Measurements from ENCODE around the gene UGT1A8.
"Not testable (repeated sequence)": the region's sequence is repeated elsewhere in the genome, so short reads cannot be mapped to it uniquely, and the experiment has no call there.

Gene UGT1A8

GRCh38 chr2:233617476-233617875, at the start of gene UGT1A8:
Gene UGT1A8, plus strand, starts transcription at chr2:233617633. Its CDS starts 75 bp downstream, at chr2:233617708.
- not testable (repeated sequence) for FAIRE-seq

DNA sequence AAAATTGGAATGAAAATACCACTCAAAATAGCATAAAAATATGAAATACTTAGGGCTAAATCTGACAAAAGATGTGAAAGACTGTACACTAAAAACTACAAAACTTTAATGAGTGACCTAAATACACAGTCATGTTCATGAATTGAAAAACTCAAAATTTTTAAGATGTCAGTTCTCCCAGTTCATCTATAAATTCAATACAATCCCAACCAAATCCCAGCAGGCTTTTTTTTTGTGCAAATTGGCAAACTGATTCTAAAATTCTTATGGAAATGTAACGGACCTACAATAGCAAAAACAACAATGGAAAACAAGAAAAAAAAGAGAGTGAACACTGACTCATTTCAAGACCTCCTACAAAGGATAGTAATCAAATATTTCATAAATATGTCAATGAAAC, 46.4 kb upstream of the UGT1A8 start:
- FAIRE-seq: no peak

- FAIRE-seq: no peak
Measured at GRCh38 chr2:233571462-233571861, 46.0 kb upstream of the UGT1A8 start.

GRCh38 chr2:233572468-233572867, 45.0 kb upstream of the UGT1A8 start:
- no peak for FAIRE-seq

- FAIRE-seq: not testable (repeated sequence)
Measured at GRCh38 chr2:233577341-233577740, 40.1 kb upstream of the UGT1A8 start.

DNA sequence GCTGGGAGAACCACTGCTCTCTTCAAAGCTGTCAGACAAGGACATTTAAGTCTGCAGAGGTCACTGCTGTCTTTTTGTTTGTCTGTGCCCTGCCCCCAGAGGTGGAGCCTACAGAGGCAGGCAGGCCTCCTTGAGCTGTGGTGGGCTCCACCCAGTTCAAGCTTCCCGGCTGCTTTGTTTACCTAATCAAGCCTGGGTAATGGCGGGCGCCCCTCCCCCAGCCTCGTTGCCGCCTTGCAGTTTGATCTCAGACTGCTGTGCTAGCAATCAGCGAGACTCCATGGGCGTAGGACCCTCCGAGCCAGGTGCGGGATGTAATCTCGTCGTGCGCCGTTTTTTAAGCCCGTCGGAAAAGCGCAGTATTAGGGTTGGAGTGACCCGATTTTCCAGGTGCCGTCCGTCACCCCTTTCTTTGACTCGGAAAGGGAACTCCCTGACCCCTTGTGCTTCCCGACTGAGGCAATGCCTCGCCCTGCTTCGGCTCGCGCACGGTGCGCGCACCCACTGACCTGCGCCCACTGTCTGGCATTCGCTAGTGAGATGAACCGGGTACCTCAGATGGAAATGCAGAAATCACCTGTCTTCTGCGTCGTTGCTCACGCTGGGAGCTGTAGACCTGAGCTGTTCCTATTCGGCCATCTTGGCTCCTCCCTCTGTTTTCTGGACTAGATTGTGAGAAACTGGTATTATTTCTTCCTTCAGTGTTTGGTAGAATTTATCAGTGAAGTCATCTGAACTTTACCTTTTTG, 34.0 kb upstream of the UGT1A8 start:
- not testable (repeated sequence) for FAIRE-seq

DNA sequence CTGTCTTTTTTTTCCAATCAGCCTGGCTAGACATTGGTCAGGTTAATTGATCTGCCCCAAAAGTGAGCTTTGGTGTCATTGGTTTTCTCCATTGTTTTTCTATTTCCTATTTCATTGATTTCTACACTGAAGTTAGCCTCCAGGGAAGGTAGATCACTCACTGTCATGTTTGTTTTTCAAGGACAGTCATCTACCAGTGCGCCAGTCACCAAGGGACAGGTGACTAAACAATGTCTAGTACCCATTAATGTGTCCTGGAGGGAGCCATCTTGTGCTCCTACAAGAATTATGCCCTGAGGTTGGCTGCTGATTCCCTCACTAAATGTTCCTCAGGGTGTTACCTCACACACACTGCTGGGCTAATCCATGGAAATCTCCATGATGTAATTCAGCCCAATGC, 33.2 kb upstream of the UGT1A8 start:
- no peak for FAIRE-seq

DNA sequence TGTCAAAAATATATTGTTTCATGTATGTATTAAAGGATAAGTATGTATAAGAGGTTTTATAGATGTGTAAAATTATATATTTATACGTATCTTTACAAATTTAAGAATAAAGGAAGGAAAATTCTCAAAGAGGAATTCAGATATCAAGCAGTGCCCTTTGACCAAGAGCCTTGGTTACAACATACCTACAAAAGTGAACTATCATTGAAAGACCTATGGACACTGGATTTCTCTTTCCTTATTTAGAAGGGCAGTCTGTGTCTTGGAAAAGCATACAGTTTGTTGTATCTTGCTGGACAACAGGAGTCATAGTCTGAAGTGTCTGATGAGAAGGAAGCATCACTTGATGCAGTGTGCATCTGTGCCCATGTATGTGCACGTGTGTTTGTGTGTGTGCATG, 29.0 kb upstream of the UGT1A8 start:
- peak; percentile 20 for FAIRE-seq

- FAIRE-seq: not testable (repeated sequence)
Measured at GRCh38 chr2:233592706-233593105, 24.7 kb upstream of the UGT1A8 start.

DNA sequence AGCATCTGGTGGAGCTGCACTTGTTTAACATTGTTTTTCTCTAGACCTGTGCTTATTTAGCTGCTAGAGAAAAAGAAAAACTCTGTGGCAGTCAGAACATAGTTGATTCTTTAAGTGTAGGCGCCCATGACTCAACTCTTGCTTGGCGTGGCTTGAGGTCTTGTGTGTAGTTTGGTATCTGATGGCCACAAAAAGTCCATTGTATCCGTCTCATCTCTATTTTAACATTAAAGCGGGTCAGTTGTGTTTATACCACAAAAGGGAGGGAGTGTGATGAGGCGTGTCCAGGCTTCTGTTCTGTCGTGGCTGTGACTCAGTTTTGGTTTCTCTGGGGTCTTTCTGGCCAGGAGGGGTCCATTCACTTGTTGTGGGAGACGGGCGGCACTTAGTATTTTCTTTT, 24.2 kb upstream of the UGT1A8 start:
- no peak for FAIRE-seq

- no peak for FAIRE-seq
Measured at GRCh38 chr2:233597522-233597921, 19.9 kb upstream of the UGT1A8 start.

DNA sequence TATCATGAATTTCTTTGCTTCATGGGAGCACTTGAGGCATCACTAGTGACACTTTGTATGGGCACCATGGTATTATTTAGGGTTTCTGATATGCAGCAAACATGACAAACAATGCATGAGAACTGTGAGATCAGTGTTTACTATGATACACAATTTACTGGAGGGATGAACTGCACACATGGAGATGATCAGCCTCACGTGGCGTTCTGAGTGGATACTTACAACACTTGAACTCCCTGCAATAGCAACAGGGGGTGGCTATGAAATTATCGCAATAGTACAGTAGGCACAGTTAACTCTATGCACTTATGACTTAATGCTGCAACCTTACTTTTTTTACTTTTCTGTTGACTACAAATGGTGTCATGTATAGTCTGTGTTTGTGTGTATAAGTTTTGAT, 18.5 kb upstream of the UGT1A8 start:
- FAIRE-seq: no peak

DNA sequence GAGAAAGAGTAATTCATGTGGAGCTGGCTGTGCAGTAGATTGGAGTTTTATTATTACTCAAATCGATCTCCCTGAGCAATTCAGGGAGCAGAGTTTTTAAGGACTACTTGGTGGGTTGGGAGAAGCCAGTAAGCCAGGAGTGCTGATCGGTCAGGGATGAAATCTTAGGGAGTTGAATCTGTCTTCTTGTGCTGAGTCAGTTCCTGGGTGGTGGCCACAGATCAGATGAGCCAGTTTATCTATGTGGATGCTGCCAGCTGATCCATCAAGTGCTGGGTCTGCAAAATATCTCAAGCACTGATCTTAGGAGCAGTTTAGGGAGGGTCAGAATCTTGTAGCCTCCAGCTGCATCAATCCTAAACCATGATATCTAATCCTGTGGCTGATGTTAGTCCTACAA, 17.0 kb upstream of the UGT1A8 start:
- no peak for FAIRE-seq

GRCh38 chr2:233602076-233602475, 15.4 kb upstream of the UGT1A8 start:
- FAIRE-seq: no peak

DNA sequence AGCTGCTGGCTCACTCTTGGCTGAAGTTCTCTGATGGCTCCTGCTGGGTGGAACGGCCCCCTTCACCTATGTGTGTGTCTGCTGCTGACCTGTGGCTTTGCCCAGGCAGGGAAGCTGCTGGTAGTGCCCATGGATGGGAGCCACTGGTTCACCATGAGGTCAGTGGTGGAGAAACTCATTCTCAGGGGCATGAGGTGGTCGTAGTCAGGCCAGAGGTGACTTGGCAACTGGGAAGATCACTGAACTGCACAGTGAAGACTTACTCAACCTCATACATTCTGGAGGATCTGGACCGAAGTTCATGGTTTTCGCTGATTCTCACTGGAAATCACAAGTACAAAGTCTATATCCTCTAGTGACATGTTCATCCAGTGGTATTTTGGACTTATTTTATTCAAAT, 13.9 kb upstream of the UGT1A8 start:
- no peak for FAIRE-seq

DNA sequence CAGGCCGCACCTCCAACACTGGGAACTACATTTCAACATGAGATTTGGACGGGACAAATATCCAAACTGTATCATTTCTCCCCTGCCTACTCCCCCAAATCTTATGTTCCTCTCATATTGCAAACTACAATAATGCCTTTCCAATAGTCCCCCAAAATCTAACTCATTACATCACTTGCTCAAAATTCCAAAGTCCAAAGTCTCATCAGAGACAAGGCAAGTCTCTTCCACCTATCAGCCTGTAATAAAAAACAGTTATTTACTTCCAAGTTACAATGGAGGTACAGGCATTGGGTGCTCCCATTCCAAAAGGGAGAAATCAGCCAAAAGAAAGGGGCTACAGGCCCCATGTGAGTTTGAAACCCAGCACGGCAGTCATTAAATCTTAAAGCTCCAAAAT, 12.6 kb upstream of the UGT1A8 start:
- FAIRE-seq: no peak

- no peak for FAIRE-seq
Measured at GRCh38 chr2:233605680-233606079, 11.8 kb upstream of the UGT1A8 start.

DNA sequence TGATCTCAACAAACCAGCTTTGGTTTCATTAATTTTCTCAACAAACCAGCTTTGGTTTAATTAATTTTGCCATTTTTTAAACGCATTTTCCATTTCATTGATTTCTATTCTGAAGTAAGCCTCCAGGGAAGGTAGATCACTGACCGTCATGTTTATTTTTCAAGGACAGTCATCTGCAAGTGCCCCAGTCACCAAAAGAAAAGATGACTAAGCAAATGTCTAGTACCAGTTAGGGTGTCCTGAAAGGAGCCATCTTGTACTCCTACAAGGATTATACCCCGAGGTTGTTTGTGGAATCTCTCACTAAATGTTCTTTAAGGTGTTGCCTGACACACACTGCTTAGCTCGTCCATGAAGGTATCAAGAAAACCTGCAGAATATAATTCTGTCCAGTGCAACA, 6.1 kb upstream of the UGT1A8 start:
- no peak for FAIRE-seq

DNA sequence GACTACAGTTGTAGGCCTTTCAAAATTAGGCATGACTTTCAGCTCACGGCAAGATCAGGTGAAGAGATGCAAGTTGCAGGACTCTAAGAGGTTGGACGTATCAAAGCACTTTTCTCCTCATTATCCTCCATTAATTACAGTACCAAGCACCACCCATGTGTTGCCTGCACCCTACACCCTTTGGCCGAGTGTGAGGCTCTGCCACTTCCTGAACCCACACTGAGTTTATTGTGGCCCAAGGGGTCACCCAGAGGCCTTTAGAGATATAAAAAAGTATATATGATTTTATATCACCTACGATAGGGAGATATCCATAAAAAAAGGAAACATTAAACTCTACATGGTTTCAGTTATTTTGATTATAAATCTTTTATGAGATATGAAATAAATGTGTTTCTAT, 2.8 kb downstream of the UGT1A8 start:
- FAIRE-seq: no peak

DNA sequence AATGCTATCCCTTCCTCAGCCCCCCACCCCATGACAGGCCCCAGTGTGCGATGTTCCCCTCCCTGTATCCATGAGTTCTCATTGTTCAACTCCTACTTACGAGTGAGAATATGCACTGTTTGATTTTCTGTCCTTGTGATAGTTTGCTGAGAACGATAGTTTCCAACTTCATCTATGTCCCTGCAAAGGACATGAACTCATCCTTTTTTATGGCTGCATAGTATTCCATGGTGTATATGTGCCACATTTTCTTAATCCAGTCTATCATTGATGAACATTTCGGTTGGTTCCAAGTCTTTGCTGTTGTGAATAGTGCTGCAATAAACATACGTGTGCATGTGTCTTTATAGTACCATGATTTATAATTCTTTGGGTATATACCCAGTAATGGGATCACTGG, 4.4 kb downstream of the UGT1A8 start:
- not testable (repeated sequence) for FAIRE-seq

DNA sequence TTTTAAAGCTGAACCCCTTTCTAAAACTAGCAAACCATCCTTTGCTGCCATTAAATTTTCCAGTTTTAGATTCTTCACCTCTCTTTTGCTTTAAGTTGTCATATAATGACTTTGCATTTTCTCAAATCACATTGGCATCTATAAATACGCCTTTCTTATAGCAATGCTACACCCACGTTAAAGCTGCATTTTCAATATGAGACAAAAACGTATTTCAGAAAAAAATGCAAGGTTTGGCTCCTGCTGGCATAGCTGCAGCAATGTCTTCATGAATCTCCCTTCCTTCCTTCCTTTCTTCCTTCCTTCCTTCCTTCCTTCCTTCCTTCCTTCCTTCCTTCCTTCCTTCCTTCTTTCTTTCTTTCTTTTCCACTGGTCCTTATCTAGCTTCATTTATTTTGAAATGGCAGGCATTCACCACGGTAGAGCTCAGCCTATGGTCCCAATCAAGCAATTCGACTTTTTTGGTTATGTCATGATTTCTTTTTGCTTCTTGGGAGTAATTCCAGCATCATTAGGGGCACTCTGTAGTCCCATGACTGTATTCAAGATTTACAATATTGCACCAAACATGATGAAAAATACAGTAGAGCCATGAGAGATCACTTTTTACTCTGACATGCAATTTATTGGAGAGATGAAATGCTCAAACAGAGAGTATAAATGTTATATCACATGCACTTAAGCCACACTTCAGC, 10.0 kb downstream of the UGT1A8 start:
- FAIRE-seq: no peak

GRCh38 chr2:233636306-233636705, 18.9 kb downstream of the UGT1A8 start, which contains the start of gene UGT1A10:
Gene UGT1A10, plus strand, starts transcription at chr2:233636448. Its CDS starts 75 bp downstream, at chr2:233636523.
- FAIRE-seq: not testable (repeated sequence)

DNA sequence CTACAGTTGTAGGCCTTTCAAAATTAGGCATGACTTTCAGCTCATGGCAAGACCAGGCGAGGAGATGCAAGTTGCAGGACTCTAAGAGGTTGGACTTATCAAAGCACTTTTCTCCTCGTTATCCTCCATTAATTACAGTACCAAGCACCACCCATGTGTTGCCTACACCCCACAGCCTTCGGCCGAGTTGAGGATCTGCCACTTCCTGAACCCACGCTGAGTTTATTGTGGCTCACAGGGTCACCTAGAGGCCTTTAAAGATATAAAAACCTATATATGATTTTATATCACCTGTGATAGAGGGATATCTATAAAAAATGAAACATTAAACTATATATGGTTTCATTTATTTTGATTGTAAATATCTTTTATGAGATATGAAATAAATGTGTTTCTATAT, 21.4 kb downstream of the UGT1A8 start:
- peak; percentile 56 for FAIRE-seq

DNA sequence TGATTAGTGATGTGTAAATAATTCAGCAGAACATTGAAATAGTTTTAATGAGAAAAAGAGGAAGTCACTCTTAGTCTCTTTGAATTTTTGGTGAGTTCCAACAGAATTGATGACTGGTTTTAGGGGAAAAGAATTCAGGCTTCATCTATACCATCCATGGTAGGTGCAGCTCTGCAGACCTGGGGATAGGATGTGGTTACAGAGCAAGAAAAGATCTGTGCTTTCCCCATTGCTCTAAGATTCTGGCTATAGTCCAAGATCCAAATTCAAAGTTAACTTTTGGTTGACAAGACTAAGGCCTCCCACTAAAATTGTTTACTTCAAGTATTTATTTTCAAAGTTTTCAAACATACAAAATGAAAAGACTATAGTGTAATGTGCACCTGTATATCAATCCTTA, 22.4 kb downstream of the UGT1A8 start:
- FAIRE-seq: no peak
